Upper lobe of left lung (tissue), 6 donors: ENCODE data around the gene PSAT1. TPM values are rescaled to one million over a fixed set of nuclear protein-coding genes. Genes with fewer than 3 reads are reported as not detected.
"Not testable (repeated sequence)": the region's sequence is repeated elsewhere in the genome, so short reads cannot be mapped to it uniquely, and the experiment has no call there.

ENCODE experiments used
- ATAC-seq, 2 donors: fragments of 200-7000 bp; cut with Tn5 transposase; one replicate each; pipeline ENCODE4 v1.9.1; 2022; ENCODE audit warnings: mild to moderate bottlenecking in 2 of 2, moderate library complexity in 2 of 2; ENCODE audit not compliant: low FRiP score in 2 of 2
- DNase-seq, 2 donors: peaks; one replicate each; pipeline ENCODE4 v3.0.0-alpha.2; 2019 to 2020
- H3K27ac ChIP-seq, 4 donors: fragments of 200-600 bp; sonication (generic); one replicate each; pipeline ENCODE4 v1.5.1; 2016 to 2019
- H3K27me3 ChIP-seq, 4 donors: fragments of 200-600 bp; sonication (generic); one replicate each; pipeline ENCODE4 v1.5.1; 2017 to 2019
- H3K36me3 ChIP-seq, 4 donors: fragments of 200-600 bp; sonication (generic); one replicate each; pipeline ENCODE4 v1.5.1; 2016 to 2019
- H3K4me1 ChIP-seq, 4 donors: fragments of 200-600 bp; sonication (generic); one replicate each; pipeline ENCODE4 v1.5.1; 2018 to 2019
- H3K4me3 ChIP-seq, 4 donors: fragments of 200-600 bp; sonication (generic); one replicate each; pipeline ENCODE4 v1.5.1; 2017 to 2019; ENCODE audit warnings: mild to moderate bottlenecking in 2 of 4, moderate library complexity in 1 of 4
- H3K9me3 ChIP-seq, 4 donors: fragments of 200-600 bp; sonication (generic); one replicate each; pipeline ENCODE4 v1.5.1; 2018 to 2019
- EP300 ChIP-seq, 4 donors: sonication (generic); formaldehyde crosslinking; IDR thresholded peaks; one replicate each; pipeline ENCODE4 v1.5.1; 2017; ENCODE audit warnings: antibody characterized with exemption in 4 of 4, control low read depth in 2 of 4
- POLR2A ChIP-seq, 4 donors: fragments of 450-650 bp; IDR thresholded peaks; one replicate each; pipeline ENCODE4 v1.5.1; 2016 to 2017; ENCODE audit warnings: antibody characterized with exemption in 4 of 4, mild to moderate bottlenecking in 2 of 4
- POLR2AphosphoS5 ChIP-seq, 2 donors: sonication (generic); formaldehyde crosslinking; IDR thresholded peaks; one replicate each; pipeline ENCODE4 v1.5.1; 2017; ENCODE audit warnings: antibody characterized with exemption in 2 of 2
- WGBS, 2 donors: methylation state at CpG; one replicate each; pipeline ENCODE4 v1.1.5; 2017 to 2018; 5-methylcytosine and 5-hydroxymethylcytosine counted together
- total RNA-seq, 6 donors: library from RNA; depleted of rRNA in 4 of 6; stranded (reverse); fragments of >200 nt in 4 of 6; gene quantifications; one replicate each; pipeline versions ENCODE4 v1.1.0 to v1.2.1, GENCODE V29; 2016 to 2021
- TF ChIP-seq, protein P1 (sequence below), 6 experiments: fragments of 450-650 bp in 4 of 6; fragments of 200-600 bp in 2 of 6; sonication (generic) in 2 of 6; IDR thresholded peaks; one replicate each; pipeline ENCODE4 v1.5.1; 2016 to 2019; ENCODE audit warnings: antibody characterized with exemption in 6 of 6
- donor health status: DM: no; HTN: no; CAD: no; lungs with moderate emphysema.
- donor health status: DM: no; HTN: yes; CAD: no; lungs with severe emphysema.

PSAT1 gene
- total RNA-seq, 6 donors from 2014 or later = 1.8 to 14.6 (median 6.4) TPM; not detected in 1

DNA sequence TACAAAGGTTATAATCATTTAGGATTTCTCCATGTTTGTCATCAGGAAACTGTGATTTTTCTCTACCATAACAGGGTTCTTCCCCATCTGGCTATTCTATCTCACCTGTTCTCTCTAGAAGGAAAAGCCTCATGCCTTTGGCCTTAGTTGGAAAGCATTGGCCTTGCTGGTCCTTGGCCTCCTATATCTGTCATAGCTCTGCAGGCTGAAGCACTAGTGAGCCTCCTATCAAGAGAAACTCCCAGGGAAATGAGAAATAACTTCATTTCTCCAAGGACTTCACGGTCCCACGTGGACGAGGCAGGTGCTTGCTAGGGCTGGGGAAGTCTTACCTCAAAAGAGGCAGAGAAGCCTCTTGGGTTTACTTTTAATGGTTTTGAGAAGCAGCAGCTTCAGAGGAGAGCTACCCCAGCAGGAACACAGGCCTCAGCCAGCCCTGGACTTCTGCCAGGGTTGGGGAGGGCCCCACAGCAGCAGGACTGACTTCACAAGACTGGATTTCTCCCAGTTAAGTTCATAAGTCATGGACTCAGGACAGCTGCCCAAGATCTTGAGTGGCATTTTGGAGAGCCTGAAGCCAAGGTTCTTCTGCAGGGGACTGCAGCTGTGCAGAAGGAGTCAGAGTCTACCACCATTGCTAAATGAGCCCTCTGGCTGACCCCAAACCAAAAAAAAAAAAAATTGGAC, 15.8 kb upstream of the PSAT1 start:
- 34 to 69% methylated on average over 3 of the region's 3 CpGs for WGBS, 2 donors
- H3K36me3 ChIP-seq = no peaks in the 10 kb centered on the region
- H3K4me3 ChIP-seq = no peak overlapping the region
- no peak for TF ChIP-seq POLR2AphosphoS5 (IDR thresholded peaks at IDR 0.05)
- TF ChIP-seq EP300 (IDR thresholded peaks at IDR 0.05) = no peak
- no peak for TF ChIP-seq POLR2A (IDR thresholded peaks at IDR 0.05)
- H3K4me1 ChIP-seq = peaks cover 0 to 18% (median 10%) of the 10 kb centered on the region in 4 donors
- ATAC-seq (peak; percentile 49 to 77), DNase-seq (peak in 1 of 2 donors; percentile 82)
- no peak overlapping the region for H3K27ac ChIP-seq
- H3K9me3 ChIP-seq = no peaks in the 10 kb centered on the region
- H3K27me3 ChIP-seq = no peaks in the 10 kb centered on the region

DNA sequence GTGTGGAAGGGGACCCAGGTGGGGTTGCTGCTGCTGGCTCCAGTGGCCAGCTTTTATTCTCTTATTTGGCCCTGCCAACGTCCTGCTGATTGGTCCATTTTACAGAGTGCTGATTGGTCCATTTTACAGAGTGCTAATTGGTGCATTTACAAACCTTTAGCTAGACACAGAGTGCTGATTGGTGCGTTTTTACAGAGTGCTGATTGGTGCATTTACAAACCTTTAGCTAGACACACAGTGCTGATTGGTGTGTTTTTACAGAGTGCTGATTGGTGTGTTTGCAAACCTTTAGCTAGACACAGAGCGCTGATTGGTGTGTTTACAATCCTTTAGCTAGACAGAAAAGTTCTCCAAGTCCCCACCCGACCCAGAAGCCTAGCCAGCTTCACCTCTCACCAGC, 12.7 kb upstream of the PSAT1 start:
- not testable (repeated sequence) for H3K36me3 ChIP-seq, H3K4me3 ChIP-seq, H3K27me3 ChIP-seq, DNase-seq, ATAC-seq, H3K9me3 ChIP-seq, H3K27ac ChIP-seq
- 88 to 91% methylated on average over 4 of the region's 4 CpGs for WGBS, 2 donors
- H3K4me1 ChIP-seq = peaks cover 0 to 10% (median 6%) of the 10 kb centered on the region in 4 donors

DNA sequence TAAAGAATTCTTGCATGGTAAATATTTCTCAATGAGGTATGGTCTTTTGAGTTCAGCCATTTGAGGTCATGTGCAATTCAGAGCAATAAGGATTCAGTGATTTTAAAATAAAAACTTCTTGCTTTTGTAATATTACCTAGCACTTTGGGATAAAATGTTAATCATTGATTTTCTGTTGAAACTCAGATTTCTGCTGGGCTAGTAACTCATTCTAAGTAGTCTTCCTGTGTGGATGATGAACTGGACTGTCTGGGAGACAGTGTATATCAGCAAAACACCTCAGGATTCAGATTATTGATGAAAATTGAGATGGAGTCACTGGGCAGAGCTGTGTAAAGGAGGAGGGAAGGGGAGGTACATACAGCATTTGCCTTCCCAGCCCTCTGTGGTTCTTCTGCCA, 10.8 kb upstream of the PSAT1 start:
- no peak overlapping the region for H3K4me3 ChIP-seq
- H3K36me3 ChIP-seq = no peaks in the 10 kb centered on the region
- peaks cover 0 to 6% (median 3%) of the 10 kb centered on the region in 4 donors for H3K4me1 ChIP-seq
- TF ChIP-seq POLR2A (IDR thresholded peaks at IDR 0.05) (no peak), POLR2AphosphoS5 (IDR thresholded peaks at IDR 0.05) (no peak), EP300 (IDR thresholded peaks at IDR 0.05) (no peak)
- TF ChIP-seq, protein P1, sequence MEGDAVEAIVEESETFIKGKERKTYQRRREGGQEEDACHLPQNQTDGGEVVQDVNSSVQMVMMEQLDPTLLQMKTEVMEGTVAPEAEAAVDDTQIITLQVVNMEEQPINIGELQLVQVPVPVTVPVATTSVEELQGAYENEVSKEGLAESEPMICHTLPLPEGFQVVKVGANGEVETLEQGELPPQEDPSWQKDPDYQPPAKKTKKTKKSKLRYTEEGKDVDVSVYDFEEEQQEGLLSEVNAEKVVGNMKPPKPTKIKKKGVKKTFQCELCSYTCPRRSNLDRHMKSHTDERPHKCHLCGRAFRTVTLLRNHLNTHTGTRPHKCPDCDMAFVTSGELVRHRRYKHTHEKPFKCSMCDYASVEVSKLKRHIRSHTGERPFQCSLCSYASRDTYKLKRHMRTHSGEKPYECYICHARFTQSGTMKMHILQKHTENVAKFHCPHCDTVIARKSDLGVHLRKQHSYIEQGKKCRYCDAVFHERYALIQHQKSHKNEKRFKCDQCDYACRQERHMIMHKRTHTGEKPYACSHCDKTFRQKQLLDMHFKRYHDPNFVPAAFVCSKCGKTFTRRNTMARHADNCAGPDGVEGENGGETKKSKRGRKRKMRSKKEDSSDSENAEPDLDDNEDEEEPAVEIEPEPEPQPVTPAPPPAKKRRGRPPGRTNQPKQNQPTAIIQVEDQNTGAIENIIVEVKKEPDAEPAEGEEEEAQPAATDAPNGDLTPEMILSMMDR (IDR thresholded peaks at IDR 0.05) = no peak
- H3K9me3 ChIP-seq = no peaks in the 10 kb centered on the region
- H3K27me3 ChIP-seq = no peaks in the 10 kb centered on the region
- DNase-seq = no peak
- H3K27ac ChIP-seq = no peak overlapping the region
- no peak for ATAC-seq

DNA sequence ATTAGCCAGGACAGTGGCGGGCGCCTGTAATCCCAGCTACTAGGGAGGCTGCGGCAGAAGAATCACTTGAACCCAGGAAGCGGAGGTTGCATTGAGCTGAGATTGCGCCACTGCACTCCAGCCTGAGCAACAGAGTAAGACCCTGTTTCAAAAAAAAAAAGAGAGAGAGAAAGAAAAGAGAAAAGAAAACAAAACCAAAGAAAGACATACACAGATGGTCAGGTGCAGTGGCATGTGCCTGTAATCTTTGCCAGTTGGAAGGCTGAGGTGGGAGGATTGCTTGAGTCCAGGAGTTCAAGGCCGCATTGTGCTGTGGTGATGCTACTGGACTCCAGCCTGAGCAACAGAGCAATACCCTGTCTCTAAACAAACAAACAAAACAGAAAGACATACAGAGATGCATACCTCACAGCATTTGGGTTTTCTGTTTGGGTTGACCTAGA, 10.0 kb upstream of the PSAT1 start:
- Histone ChIP-seq H3K27me3 (no peaks in the 10 kb centered on the region), H3K27ac (no peak overlapping the region), H3K4me3 (no peak overlapping the region), H3K36me3 (no peaks in the 10 kb centered on the region), H3K4me1 (peaks cover 0 to 1% (median 0%) of the 10 kb centered on the region in 4 donors), H3K9me3 (no peaks in the 10 kb centered on the region)
- WGBS, 2 donors = 92 to 93% methylated on average over 6 of the region's 6 CpGs
- TF ChIP-seq, protein P1 (IDR thresholded peaks at IDR 0.05) = no peak
- TF ChIP-seq EP300 (IDR thresholded peaks at IDR 0.05) (no peak), POLR2AphosphoS5 (IDR thresholded peaks at IDR 0.05) (no peak), POLR2A (IDR thresholded peaks at IDR 0.05) (no peak)
- ATAC-seq = no peak
- no peak for DNase-seq

DNA sequence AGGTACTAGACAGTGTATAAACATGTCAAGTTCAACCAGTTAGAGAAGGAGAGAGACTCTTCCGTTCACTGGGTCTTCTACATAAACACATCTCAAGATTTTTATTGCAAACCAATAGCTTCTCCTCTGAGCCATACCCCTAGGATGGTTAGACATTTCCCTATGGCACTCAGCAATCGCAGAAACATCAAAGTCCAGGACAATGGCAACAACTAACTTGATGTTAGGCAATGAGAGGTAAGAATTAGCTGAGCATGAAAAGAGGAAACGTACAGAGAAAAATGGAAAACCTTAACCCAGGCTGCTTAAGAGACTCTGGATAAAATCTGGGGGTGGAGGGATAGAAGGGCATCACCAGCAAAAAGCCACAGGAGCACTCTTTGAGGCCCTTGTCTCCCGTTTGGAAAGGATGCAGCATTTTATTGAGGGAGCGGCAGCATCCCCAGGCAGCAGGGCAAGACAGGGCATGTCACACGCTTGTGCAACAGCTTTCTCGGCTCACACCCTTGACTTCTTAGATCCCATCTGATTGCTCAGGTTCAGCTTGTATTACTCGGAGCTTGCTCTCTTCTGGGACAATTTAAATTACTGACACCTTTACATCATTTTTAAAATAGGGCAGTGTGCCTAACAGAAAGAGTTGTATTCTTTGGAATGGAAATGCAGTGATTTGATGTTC, 8.6 kb upstream of the PSAT1 start:
- Histone ChIP-seq H3K4me3 (no peak overlapping the region), H3K4me1 (peaks cover 0 to 4% (median 2%) of the 10 kb centered on the region in 4 donors), H3K9me3 (no peaks in the 10 kb centered on the region), H3K27me3 (no peaks in the 10 kb centered on the region), H3K27ac (no peak overlapping the region), H3K36me3 (no peaks in the 10 kb centered on the region)
- ATAC-seq (no peak), DNase-seq (no peak)
- 83% methylated on average over 8 of the region's 8 CpGs for WGBS, 2 donors
- TF ChIP-seq POLR2AphosphoS5 (IDR thresholded peaks at IDR 0.05) (no peak), EP300 (IDR thresholded peaks at IDR 0.05) (no peak), POLR2A (IDR thresholded peaks at IDR 0.05) (no peak)
- TF ChIP-seq, protein P1 (IDR thresholded peaks at IDR 0.05) = no peak
